Measurements from ENCODE around the gene C12orf57. TPM values are rescaled to one million over a fixed set of nuclear protein-coding genes. Genes with fewer than 3 reads are reported as not detected.

The C12orf57 gene
- polyA plus RNA-seq, 1 donor (not counting 4 experiments of a cell fraction or from before 2014, with no cell fraction given), result 137 TPM

- H3K9ac ChIP-seq (ENCODE audit: control insufficient read depth, extremely low read depth, insufficient read depth, low read length), result peak overlapping the region; percentile 99
- FAIRE-seq, result no peak
- H3K27me3 ChIP-seq (ENCODE audit: control insufficient read depth, extremely low read depth, insufficient read depth, low read length), result no peaks in the 10 kb centered on the region
- H3K4me2 ChIP-seq (ENCODE audit: control insufficient read depth, extremely low read depth, insufficient read depth, low read depth, low read length), result peak overlapping the region; percentile 86
- dilution Hi-C loops (cut with MboI; ENCODE audit: extremely low pct_ligation_motif_present, low sequenced_read_pairs), result no loop called here
- no peaks in the 10 kb centered on the region for H3K9me3 ChIP-seq (ENCODE audit: control insufficient read depth, low read depth, low read length)
- H3K4me3 ChIP-seq (ENCODE audit: control insufficient read depth in 2 of 3, extremely low read depth in 1 of 3, insufficient read depth in 2 of 3, low read depth in 1 of 3, low read length in 3 of 3), result peak overlapping the region; percentile 80 to 94 (median 81)
- H3K27ac ChIP-seq (ENCODE audit: control insufficient read depth, insufficient read depth, low read length), result peak overlapping the region; percentile 95
- no peak for DNase-seq (ENCODE audit: low read depth, low spot score)
- H2AFZ ChIP-seq (ENCODE audit: control insufficient read depth, low read length), result peak overlapping the region; percentile 93
- H3K9me1 ChIP-seq (ENCODE audit: control insufficient read depth, extremely low read depth, insufficient read depth, low read length), result no peaks in the 10 kb centered on the region
- peaks cover 35% of the 10 kb centered on the region for H3K79me2 ChIP-seq (ENCODE audit: control insufficient read depth, insufficient read depth, low read length)
- TF ChIP-seq CTCF (optimal IDR thresholded peaks at IDR 0.05 in 1 of 3, IDR thresholded peaks at IDR 0.05 in 1 of 3, conservative IDR thresholded peaks at IDR 0.05 in 1 of 3; ENCODE audit: extremely low read depth in 1 of 3, insufficient read depth in 2 of 3, low read length in 3 of 3) (peak in 2 of 3 experiments; percentile 41 to 74), EZH2 (IDR thresholded peaks at IDR 0.05; ENCODE audit: low read length) (no peak)
- H3K4me1 ChIP-seq (ENCODE audit: control insufficient read depth, extremely low read depth, insufficient read depth, low read length), result peaks cover 53% of the 10 kb centered on the region
- peaks cover 13 to 23% of the 10 kb centered on the region in 2 experiments for H3K36me3 ChIP-seq (ENCODE audit: control insufficient read depth in 2 of 2, extremely low read depth in 1 of 2, insufficient read depth in 2 of 2, low read length in 2 of 2)
- peaks cover 8% of the 10 kb centered on the region for H4K20me1 ChIP-seq (ENCODE audit: control insufficient read depth, extremely low read depth, insufficient read depth, low read length)
Measured at GRCh38 chr12:6961695-6962284, 18.0 kb downstream of the C12orf57 start.

- Histone ChIP-seq H3K79me2 (ENCODE audit: control insufficient read depth, insufficient read depth, low read length) (peaks cover 42% of the 10 kb centered on the region), H3K4me1 (ENCODE audit: control insufficient read depth, extremely low read depth, insufficient read depth, low read length) (peaks cover 53% of the 10 kb centered on the region), H3K36me3 (ENCODE audit: control insufficient read depth in 2 of 2, extremely low read depth in 1 of 2, insufficient read depth in 2 of 2, low read length in 2 of 2) (peaks cover 16 to 29% of the 10 kb centered on the region in 2 experiments), H3K4me2 (ENCODE audit: control insufficient read depth, extremely low read depth, insufficient read depth, low read depth, low read length) (peak overlapping the region; percentile 86), H3K27ac (ENCODE audit: control insufficient read depth, insufficient read depth, low read length) (peak overlapping the region; percentile 95), H3K9me1 (ENCODE audit: control insufficient read depth, extremely low read depth, insufficient read depth, low read length) (peaks cover 3% of the 10 kb centered on the region), H3K9me3 (ENCODE audit: control insufficient read depth, low read depth, low read length) (no peaks in the 10 kb centered on the region), H3K9ac (ENCODE audit: control insufficient read depth, extremely low read depth, insufficient read depth, low read length) (peak overlapping the region; percentile 99), H2AFZ (ENCODE audit: control insufficient read depth, low read length) (peak overlapping the region; percentile 61), H3K27me3 (ENCODE audit: control insufficient read depth, extremely low read depth, insufficient read depth, low read length) (no peaks in the 10 kb centered on the region), H3K4me3 (ENCODE audit: control insufficient read depth in 2 of 3, extremely low read depth in 1 of 3, insufficient read depth in 2 of 3, low read depth in 1 of 3, low read length in 3 of 3) (peak overlapping the region; percentile 80 to 94 (median 81)), H4K20me1 (ENCODE audit: control insufficient read depth, extremely low read depth, insufficient read depth, low read length) (peaks cover 8% of the 10 kb centered on the region)
- dilution Hi-C loops (cut with MboI; ENCODE audit: extremely low pct_ligation_motif_present, low sequenced_read_pairs), result no loop called here
- TF ChIP-seq CTCF (optimal IDR thresholded peaks at IDR 0.05 in 1 of 3, IDR thresholded peaks at IDR 0.05 in 1 of 3, conservative IDR thresholded peaks at IDR 0.05 in 1 of 3; ENCODE audit: extremely low read depth in 1 of 3, insufficient read depth in 2 of 3, low read length in 3 of 3) (no peak), EZH2 (IDR thresholded peaks at IDR 0.05; ENCODE audit: low read length) (no peak)
- FAIRE-seq, result no peak
- DNase-seq (ENCODE audit: low read depth, low spot score), result no peak
Measured at GRCh38 chr12:6962285-6963015, 18.6 kb downstream of the C12orf57 start.
